Transverse colon (tissue), 4 donors: ENCODE data around the gene PKP4. TPM values are rescaled to one million over a fixed set of nuclear protein-coding genes. Genes with fewer than 3 reads are reported as not detected.

ENCODE experiments used
- DNase-seq: peaks from one replicate; pipeline ENCODE4 v3.0.0-alpha.2; 2019
- H3K27ac ChIP-seq, 4 donors: fragments of 200-600 bp; sonication (generic); 2 replicates each; pipeline ENCODE4 v1.5.1; 2016 to 2018; ENCODE audit warnings: inconsistent platforms in 4 of 4
- H3K27me3 ChIP-seq: fragments of 200-600 bp; sonication (generic); 2 replicates; pipeline ENCODE4 v1.5.1; 2017; ENCODE audit warnings: inconsistent platforms
- H3K36me3 ChIP-seq, 4 donors: fragments of 200-600 bp; sonication (generic); 2 replicates each; pipeline ENCODE4 v1.5.1; 2017 to 2019; ENCODE audit warnings: inconsistent platforms in 4 of 4
- H3K4me1 ChIP-seq, 4 donors: fragments of 200-600 bp; sonication (generic); 2 replicates each; pipeline ENCODE4 v1.5.1; 2017 to 2020; ENCODE audit warnings: inconsistent platforms in 4 of 4
- H3K4me3 ChIP-seq, 4 donors: fragments of 200-600 bp; sonication (generic); 1 replicate in 1 of 4; 2 replicates in 3 of 4; pipeline versions ENCODE4 v1.5.1 to v1.6.1; 2017 to 2019; ENCODE audit warnings: inconsistent platforms in 4 of 4
- H3K9me3 ChIP-seq, 2 donors: fragments of 200-600 bp; sonication (generic); 2 replicates each; pipeline ENCODE4 v1.5.1; 2017 to 2019; ENCODE audit warnings: inconsistent platforms in 2 of 2
- CTCF ChIP-seq, 5 experiments: fragments of 200-600 bp in 3 of 5; fragments of 450-650 bp in 2 of 5; sonication (generic) in 3 of 5; IDR thresholded peaks; 1 replicate in 2 of 5; 2 replicates in 3 of 5; pipeline ENCODE4 v1.5.1; 2016 to 2017; ENCODE audit warnings: antibody characterized with exemption in 5 of 5, inconsistent platforms in 3 of 5, mild to moderate bottlenecking in 2 of 5, moderate library complexity in 1 of 5
- EP300 ChIP-seq: sonication (generic); formaldehyde crosslinking; IDR thresholded peaks from one replicate; pipeline ENCODE4 v1.6.1; 2017; ENCODE audit warnings: antibody characterized with exemption, low read depth
- POLR2A ChIP-seq: fragments of 450-650 bp; IDR thresholded peaks from one replicate; pipeline ENCODE4 v1.6.1; 2016; ENCODE audit warnings: antibody characterized with exemption, mild to moderate bottlenecking, moderate library complexity
- POLR2AphosphoS5 ChIP-seq, 3 donors: sonication (generic); formaldehyde crosslinking; IDR thresholded peaks; one replicate each; pipeline ENCODE4 v1.6.1; 2016; ENCODE audit warnings: antibody characterized with exemption in 3 of 3
- WGBS, 2 donors: methylation state at CpG; one replicate each; pipeline ENCODE4 v1.1.5; 2018; ENCODE audit warnings: low coverage in 1 of 2; 5-methylcytosine and 5-hydroxymethylcytosine counted together
- in situ Hi-C, 4 donors: fragments of 200-750 bp; cut with MboI; loops; one replicate each; pipeline versions ENCODE4 v1.15.0 to v1.15.1; 2017; ENCODE audit warnings: low sequenced_read_pairs in 3 of 4, low pct_ligation_motif_present in 1 of 4, low pct_unique_long_range_greater_than_20kb in 1 of 4
- intact Hi-C: fragments of 100-400 bp; cut with DNase I; formaldehyde crosslinking; loops from one replicate; pipeline ENCODE4 v1.15.1; 2023; ENCODE audit warnings: low total_unique reads
- total RNA-seq, 4 donors: library from RNA; depleted of rRNA; stranded (reverse); fragments of >200 nt; gene quantifications; one replicate each; pipeline ENCODE4 v1.1.0, GENCODE V29; 2016

The PKP4 gene
- total RNA-seq, 4 donors from 2014 or later = 28.1 to 70.3 (median 58.3) TPM

DNA sequence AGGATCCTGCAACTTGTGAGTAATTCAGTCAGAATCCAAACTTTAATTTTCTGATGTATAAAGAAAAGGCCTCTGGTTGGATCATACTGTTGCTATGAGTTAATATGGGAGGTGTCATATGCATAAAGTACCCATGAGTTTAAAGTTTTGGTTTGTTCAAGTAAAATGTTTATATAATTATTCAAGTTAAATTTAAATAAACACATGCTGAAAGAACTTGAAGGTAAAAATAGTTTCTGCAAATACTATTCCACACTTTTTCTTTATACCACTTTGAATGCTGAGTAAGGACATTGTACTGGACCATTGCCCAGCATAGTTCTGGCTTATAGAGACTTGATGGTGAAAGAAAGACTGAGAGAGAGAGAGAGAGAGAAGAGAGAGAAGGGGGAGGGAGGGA lies 30.7 kb downstream of the PKP4 start:
- Histone ChIP-seq H3K4me1 (peaks cover 0 to 11% (median 2%) of the 10 kb centered on the region in 4 donors), H3K4me3 (no peak overlapping the region), H3K27ac (no peak overlapping the region), H3K27me3 (no peaks in the 10 kb centered on the region), H3K36me3 (no peaks in the 10 kb centered on the region), H3K9me3 (no peaks in the 10 kb centered on the region)
- TF ChIP-seq CTCF (IDR thresholded peaks at IDR 0.05) (no peak), POLR2A (no peak), POLR2AphosphoS5 (IDR thresholded peaks at IDR 0.05) (no peak), EP300 (no peak)
- no peak for DNase-seq
- intact Hi-C loops (no loop called here), in situ Hi-C loops (no loop called here)

DNA sequence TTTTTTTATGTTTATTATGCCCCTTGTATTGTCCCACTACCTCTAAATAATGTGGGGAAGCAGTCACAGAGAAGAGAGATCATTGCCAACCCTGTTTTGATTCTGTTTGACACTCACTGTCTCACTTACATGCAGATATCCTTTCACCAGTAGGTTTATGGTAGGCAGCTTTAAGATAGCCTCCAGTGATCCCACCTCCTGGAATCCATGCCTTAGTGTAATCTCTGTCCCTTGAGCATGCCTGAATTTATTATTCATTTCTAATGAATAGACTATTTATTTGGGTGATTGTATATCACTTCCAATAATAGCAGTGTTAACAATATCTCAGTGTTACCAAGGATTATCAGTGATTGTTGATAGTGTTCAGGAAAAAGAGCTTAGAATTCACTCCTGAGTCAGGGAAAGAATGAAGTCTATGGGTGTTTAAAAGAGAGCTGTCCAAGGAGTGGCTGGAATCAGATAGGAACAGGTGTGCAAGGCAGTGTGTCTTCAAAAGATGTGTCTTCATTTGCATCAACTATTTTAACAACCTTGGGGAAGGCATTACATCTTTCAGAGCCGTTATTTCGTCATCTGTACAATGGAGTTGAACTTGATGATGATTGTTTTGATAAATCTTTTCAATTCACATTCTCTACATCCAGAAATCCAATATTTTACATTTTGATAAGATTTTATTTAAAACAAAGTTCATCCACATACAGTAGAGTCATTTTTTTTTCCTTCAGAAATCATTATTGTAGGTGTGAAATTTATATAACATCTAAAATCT lies 31.9 kb downstream of the PKP4 start:
- no peak overlapping the region for H3K4me3 ChIP-seq
- H3K4me1 ChIP-seq = peaks cover 0 to 11% (median 2%) of the 10 kb centered on the region in 4 donors
- intact Hi-C loops = no loop called here
- H3K36me3 ChIP-seq = no peaks in the 10 kb centered on the region
- in situ Hi-C loops = no loop called here
- DNase-seq = no peak
- no peaks in the 10 kb centered on the region for H3K9me3 ChIP-seq
- no peak overlapping the region for H3K27ac ChIP-seq
- H3K27me3 ChIP-seq = no peaks in the 10 kb centered on the region
- 80 to 91% methylated on average over 2 of the region's 2 CpGs for WGBS, 2 donors
- TF ChIP-seq POLR2A (no peak), CTCF (IDR thresholded peaks at IDR 0.05) (no peak), POLR2AphosphoS5 (IDR thresholded peaks at IDR 0.05) (no peak), EP300 (no peak)

GRCh38 chr2:158489366-158490112 lies 32.8 kb downstream of the PKP4 start:
- H3K27ac ChIP-seq = no peak overlapping the region
- no peak overlapping the region for H3K4me3 ChIP-seq
- in situ Hi-C loops (no loop called here), intact Hi-C loops (no loop called here)
- TF ChIP-seq POLR2AphosphoS5 (IDR thresholded peaks at IDR 0.05) = no peak
- TF ChIP-seq EP300 = no peak
- TF ChIP-seq POLR2A = no peak
- TF ChIP-seq CTCF (IDR thresholded peaks at IDR 0.05) = no peak
- 70 to 92% methylated on average over 4 to 6 of the region's 6 CpGs for WGBS, 2 donors
- peaks cover 0 to 11% (median 2%) of the 10 kb centered on the region in 4 donors for H3K4me1 ChIP-seq
- no peaks in the 10 kb centered on the region for H3K9me3 ChIP-seq
- DNase-seq = no peak
- no peaks in the 10 kb centered on the region for H3K27me3 ChIP-seq
- no peaks in the 10 kb centered on the region for H3K36me3 ChIP-seq

DNA sequence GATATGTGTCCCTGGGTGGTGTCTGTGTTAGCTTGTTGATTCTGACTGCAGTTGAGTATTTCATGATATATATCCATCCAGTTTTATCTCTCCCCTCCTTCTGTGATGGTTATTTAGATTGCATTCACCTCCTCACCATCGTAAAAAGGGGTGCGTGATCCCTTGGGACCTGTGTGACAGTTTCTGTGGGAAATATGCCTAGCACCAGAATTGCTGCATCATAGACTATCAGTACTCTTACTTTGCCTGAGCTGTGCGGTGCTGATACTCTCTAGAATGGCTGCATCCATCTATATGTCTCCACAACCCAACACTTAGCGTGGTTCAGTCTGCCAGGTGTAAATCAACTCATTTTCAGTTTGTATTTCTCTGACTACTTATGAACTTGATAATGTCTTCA lies 34.3 kb downstream of the PKP4 start:
- 88 to 96% methylated on average over 4 of the region's 4 CpGs for WGBS, 2 donors
- Histone ChIP-seq H3K27ac (no peak overlapping the region), H3K4me3 (no peak overlapping the region), H3K9me3 (no peaks in the 10 kb centered on the region), H3K4me1 (peaks cover 0 to 11% (median 2%) of the 10 kb centered on the region in 4 donors), H3K27me3 (no peaks in the 10 kb centered on the region), H3K36me3 (no peaks in the 10 kb centered on the region)
- intact Hi-C loops (no loop called here), in situ Hi-C loops (no loop called here)
- no peak for DNase-seq
- TF ChIP-seq CTCF (IDR thresholded peaks at IDR 0.05) (no peak), POLR2AphosphoS5 (IDR thresholded peaks at IDR 0.05) (no peak), POLR2A (no peak), EP300 (no peak)
